Cortex of kidney (tissue), 1 donor: Measurements from ENCODE around the gene ZFY.

Experiments used
- DNase-seq: peaks from one replicate; lab custom pipeline; 2025; lab: John Stamatoyannopoulos, UW

ZFY gene

DNA sequence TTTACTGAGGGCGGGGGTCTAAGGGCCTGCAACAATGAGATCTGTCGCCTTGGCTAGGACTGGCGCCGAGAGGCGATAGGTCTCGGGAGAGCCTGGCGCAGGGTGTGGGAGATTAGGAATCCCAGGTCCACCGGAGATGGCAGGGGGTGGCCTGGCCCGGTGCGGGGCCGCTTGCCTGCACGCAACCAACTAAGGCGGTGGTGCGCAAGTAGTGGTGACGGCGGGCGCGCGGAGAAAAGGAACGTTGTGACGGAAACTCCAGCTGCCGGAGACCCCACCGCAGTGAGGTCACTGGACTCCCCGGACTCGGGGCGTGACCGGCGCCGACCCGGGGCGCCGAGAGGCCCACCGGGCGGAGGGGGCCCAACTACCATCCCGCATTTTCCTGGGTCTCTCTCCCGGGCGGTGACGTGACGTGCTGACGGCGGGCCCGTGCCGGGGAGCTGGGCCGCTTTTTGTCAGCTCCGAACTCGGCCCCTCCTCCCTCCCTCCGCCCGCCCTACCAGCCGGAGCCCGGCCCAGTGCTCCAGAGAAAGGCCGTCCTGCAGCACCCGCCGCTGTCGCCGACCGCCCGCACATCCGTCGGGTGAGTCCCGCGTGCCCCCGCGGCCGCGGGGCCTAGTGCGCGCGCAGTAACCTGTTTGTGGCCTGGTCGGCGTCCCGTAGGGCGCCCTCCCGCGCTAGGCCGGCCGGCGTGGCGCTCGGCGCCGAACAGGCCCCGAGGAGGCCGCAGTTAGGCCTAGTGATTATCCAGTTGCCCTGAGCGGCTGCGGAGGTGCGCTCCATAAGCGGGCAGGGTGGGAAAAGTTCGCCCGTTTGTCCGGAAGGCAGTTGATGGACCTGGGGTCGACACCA is at the start of gene ZFY:
Gene ZFY (plus strand): TSS at position 521 of the 855 bp plus-strand sequence. CDS start 18,556 bp downstream, outside the sequence.
- no peak for DNase-seq

DNA sequence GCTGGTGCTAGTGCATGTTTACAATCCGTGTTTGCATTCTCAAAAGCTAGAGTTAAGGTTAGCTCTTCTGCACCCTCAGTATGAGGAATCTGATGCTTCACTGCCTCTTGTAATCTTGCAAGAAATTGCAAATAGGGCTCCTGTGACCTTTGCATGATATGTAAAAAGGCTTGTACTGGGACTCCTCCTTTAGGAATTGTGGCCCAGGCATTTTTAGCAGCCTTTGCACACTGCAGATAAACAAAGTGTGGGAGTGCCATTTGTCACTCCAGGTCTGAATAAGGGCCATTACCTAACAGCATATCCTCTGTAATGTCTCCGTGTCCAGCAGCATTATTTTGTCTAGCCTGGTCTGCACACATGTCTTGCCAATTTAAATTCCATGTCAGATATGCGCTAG is 49.3 kb upstream of the ZFY start:
- DNase-seq = no peak

DNA sequence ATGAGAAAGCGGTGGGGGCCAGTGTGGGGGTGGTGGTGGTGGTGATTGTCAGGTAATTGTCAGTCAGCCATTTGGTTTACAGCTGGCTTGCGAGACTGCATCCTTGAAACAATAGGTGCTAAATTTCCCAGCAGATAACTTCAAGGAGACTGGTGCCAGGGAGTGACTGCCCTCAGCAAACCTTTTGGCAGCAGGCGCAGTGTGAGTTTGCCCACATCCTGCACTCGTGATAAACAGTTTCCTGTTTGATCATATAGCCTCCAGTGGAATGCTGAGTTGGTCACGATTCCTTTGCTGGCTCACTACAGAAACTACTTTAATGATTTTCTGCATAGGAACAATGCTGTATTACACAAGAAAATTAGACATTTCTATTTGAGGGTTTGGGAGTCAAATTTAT is 47.8 kb upstream of the ZFY start:
- DNase-seq = no peak

DNA sequence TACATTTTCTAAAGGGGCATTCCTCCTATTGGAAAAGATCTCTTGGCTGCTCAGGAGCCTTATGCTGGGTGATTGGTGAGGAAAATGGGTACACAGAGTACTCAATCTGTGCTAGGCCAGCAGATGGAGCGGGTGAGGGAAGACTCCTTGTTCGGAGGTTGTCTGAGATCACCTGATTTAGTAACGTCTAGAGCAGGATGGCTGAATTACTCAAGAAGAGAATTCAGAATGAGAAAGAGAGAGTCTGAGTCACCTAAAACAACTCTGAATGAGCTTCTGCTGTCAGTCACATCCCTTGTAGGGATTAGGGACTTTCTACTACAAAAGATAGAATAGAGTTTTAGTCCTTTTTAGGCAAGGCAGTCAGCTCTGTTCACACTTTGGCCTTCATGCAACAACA is 47.2 kb upstream of the ZFY start:
- DNase-seq = no peak

DNA sequence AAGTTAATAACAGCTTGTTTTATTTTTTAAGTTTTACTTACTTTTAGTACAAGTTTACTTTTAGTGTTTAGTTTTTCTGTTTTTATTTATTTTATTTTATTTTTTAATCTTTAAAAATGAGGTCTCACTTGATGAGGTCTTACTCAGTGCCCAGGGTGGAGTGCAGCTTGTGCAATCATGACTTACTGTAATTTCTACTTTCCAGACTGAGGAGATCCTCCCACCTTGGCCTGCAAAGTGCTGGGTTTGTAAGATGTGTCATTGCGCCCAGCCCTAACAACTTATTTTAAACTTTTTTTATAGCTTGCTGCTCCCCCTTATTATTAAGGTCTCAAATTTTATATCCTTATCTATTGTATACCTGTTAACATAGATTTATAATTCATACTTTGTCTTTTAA is 41.7 kb upstream of the ZFY start:
- no peak for DNase-seq

DNA sequence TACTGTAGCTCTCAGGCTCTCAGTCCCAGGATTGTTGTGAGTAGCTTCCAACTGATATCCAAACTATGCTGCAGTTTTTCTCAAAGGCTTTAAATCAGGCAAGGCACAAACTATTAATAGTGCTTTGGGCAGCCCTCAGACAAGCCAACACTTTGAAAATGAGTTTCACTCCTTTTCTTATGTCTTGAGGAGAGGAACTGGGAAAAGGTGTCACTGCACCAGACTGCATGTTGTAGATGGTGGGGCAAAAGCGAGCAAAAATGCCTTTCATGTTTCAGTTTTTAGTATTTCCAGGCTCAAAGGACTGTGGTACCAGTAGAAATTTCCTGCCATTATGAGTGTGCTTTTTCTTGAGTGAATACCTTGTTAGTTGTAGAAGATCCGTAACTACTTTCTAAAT is 39.1 kb upstream of the ZFY start:
- DNase-seq = no peak

DNA sequence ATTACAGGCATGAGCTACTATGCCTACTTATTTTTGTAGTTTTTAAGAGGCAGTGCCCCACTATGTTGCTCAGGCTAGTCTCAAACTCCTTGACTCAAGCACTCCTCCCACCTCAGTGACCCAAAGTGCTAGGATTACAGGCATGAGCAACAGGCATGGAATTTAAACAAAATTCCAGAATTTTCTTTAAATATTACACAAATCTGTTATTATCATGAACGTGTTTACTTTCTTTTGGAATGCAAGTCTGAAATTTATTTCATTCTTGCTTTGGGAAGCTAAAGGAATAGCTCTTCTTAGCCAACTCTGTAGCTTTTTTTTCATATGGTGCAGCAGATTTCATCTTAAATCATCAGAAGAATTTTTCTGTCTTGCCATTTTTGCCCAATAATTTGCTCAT is 27.8 kb upstream of the ZFY start:
- DNase-seq = no peak

DNA sequence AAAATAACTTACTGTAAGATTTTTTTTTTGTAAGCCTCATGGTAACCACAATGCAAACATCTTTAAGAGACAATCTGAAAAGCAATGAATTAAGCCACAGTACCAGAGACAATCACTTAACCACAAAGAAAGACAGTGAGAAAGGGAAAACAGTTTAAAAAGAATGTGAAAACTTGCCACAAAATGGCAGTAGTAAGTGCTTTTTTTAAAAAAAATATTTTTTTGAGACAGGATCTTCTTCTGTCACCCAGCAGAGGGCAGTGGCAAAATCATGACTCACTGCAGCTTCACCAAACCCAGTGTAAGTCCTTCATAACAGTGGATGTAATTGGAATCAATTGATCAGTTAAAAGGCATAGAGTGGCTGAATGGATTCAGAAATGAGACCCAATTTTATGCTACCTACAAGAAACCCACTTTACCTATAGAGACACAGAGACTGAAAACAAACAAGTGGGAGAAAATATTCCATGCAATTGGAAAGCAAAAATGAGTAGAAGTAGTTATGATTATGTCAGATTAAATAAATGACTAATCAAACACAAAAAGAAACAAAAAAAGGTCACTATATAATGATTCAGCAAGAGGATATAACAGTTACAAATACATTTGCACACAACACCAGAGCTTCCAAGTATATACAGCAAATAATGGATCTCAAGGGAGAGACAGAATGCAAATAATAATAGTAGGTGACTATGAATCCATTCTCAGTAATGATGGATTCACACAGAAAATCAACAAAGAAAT is 21.9 kb upstream of the ZFY start:
- no peak for DNase-seq

DNA sequence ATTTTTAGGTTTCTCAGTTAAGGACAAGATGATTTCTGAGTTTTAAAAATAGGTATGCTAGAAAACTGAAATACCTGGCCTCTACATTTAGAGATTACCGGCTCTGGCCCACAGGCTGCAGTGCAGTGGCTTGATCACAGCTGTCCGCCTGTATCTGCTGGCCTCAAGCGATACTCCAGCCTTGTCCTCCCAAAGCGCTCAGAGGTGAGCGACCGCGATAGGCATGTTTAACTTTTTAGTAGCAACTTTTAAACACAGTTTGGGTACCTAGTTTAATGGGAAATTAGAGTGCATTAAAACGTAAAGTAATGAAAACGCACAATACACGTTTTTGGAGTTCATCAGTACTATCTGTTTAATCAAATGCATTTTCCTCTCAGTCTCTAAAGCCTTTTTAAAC is 1.1 kb upstream of the ZFY start:
- no peak for DNase-seq

DNA sequence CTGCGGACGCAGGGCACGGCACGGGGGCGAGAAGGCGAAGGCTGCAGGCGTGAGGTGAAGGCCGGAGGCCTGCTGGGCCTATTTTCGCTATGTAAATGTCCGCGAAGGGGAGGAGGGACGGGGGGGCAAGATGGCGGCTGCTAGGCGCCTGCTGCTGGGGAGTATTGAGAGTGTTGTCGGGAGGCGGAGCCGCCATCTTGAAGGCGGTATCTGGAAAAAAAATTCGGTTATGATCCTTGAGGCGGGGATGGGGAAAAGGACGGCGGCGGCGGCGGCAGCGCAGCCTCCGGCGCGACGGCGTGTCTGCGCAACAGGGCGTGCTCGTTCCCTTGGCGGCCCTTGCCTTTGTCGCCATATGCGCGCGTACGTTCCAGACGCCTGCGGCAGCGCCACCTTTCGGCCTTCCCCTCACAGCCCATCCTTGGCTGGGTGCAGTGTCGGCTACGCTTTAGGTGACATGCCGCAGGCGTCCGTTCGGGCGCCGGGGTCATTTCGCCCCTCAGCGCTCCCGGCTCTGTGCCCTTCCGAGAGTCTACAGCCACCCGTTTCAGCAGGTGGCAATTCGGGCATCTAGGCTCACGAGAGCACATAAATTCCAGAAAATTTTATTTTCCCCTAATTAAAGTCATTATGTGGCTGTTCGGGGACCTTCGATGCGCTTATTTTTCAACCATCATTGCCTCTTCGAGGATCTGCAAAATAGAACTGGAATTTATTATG is 695 bp downstream of the ZFY start:
- peak; percentile 7 for DNase-seq

DNA sequence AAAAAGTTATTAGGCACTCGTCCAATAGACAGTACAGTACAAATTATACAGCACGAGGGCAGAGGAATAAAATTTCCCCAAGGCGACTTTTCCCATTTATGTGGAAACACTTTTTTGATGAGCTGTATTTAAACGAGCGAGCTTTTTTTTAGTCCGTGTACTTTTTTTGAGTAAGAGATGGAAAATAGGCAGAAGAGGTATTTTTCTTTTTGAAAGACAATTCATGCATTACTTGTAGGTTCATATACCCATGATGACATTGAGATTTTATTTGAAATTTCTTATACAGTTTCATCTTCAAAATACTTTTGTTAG is 1.2 kb downstream of the ZFY start:
- no peak for DNase-seq

DNA sequence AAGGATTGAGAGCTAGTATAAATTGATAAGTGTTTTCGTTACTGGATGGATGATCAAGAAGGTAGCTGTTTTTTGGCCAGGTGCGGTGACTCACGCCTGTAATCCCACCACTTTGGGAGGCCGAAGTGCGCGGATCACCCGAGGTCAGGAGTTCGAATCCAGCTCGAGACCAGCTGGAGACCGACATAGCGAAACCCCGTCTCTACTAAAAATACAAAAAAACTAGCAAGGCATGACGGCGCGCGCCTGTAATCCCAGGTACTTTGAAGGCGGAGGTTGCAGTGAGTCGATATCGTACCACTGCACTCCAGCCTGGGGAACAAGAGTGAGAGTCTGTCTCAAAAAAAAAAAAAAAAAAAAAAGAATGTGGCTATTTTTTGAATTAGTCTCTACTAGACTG is 2.0 kb downstream of the ZFY start:
- no peak for DNase-seq

DNA sequence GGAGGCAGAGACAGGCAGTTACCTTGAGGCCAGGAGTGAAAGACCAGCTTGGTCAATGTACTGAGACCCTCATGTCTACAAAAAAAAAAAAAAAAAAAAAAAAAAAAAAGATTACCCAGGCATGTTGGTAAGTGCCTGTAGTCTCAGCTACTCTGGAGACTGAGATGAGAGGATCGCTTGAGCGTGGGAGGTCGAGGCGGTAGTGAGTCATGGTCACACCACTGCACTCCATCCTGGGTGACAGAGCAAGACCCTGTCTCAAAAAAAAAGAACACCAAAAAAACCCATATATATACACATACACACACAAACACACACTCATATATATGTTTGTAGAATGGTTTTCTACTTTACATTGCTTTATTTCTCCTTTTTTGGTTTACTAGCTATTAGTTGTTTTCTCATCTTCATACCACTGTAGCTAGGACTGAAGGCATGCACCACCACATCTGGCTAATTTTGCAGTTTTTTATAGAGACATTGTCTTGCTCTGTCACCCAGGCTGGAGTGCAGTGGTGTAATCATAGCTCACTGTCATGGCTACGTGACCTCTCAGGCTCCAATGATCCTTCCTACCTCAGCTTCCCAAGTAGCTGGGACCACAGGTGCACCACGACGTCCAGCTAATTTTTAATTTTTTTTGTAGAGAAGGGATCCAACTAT is 14.5 kb downstream of the ZFY start:
- DNase-seq = no peak

DNA sequence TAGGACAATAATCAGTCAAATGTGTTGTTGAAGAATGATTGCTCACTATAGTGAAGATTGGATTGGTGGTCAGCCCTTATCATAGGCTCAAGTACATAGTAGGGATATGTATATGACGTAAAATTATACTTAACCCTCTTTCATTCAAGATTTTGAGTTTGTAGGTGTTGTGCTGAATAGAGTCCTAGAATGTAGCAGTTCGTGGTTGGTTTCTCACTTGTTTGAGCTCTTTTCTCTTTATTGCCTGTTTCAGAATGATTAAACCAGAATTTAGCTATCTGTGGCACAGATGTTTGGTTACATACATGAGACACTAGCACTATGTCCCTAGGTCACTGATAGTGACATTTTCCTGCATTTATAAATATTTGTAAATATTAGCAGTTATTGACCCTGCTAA is 15.5 kb downstream of the ZFY start:
- no peak for DNase-seq

DNA sequence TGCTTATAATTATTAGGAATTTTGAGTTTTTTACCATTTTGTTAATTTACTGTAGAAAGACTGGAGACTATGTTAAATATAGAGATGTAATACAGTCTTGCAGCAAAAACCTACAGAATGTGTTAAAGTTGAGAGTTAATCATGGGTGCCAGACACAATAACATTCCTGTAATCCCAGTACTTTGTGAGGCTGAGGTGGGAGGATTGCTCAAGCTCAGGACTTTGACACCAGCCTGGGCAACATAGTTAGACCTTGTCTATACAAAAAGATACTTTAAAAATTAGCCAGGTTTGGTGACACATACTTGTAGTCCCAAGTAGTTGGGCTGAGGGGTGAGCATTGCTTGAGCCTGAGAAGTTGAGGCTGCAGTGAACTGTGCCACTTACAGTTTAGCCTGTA is 17.7 kb downstream of the ZFY start:
- DNase-seq = no peak

DNA sequence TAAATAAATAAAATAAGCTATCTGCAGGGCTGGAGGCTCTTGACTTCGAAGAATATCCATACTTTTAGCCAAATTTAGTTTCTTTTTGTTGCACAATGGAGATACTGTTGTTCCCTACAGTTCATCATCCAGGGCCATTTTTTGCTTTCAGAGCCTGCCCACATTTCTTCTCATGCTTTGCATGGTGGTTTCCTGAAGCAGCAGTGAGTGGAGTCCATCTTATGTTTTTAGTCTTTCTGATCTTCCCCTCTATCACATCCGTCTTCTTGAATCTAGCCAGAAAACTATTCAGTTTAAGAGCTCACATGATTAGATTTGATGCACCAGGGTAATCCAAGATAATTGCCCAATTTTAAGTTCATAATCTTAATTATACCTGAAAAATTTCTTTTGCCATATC is 19.6 kb downstream of the ZFY start:
- DNase-seq = no peak

DNA sequence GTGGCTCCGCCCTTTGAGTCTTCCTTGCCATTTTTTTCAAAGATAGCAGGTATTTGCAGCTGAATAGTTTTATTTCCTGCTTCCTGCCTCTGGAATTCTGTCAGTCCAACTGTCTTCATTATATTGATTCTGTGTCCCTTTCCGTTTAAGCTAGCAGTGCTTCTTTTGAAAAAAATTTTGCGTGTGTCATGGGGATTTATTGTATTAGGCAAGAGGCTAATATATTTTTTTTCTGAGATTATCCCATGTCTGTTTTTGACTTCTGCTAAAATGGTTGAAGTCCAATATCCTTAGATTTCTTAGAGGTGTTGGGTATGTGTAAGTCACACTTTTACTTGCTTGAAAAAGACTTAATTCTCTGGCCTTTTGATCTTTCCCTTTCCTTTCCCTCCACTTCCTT is 20.4 kb downstream of the ZFY start:
- no peak for DNase-seq

DNA sequence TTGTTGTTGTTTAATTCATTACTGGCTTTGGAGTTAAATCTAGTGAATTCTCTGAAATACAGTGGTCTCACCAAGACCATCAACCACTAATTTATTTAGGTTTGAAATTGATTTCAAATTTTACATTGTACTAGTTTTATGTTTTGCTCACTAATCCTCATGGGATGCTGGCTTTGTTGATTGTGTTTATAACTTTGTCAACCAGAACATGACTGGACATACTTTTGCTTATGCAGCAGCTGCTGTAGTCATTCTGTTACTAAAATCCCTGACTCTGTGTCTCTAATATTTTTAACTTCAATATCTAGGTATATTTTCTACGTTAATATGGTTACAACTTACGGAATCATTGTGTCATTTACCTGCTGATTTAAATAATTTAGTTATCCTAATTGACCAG is 26.9 kb downstream of the ZFY start:
- no peak for DNase-seq

DNA sequence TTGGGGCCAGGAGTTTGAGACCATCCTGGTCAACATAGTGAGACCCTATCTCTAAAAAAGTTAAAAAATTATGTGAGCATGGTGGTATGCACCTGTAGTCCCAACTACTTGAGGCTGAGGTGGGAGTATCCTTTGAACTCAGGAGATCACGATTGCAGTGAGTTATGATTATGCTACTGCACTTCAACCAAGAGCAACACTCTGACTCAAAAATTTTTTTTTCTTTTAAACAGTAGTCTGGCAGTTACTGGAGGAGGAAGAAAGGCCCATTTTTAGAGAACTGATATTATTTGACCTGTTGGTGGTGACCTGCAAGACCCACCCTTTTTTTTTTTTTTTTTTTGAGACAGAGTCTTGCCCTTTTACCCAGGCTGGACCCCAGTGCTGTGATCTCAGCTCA is 29.6 kb downstream of the ZFY start:
- DNase-seq = no peak

DNA sequence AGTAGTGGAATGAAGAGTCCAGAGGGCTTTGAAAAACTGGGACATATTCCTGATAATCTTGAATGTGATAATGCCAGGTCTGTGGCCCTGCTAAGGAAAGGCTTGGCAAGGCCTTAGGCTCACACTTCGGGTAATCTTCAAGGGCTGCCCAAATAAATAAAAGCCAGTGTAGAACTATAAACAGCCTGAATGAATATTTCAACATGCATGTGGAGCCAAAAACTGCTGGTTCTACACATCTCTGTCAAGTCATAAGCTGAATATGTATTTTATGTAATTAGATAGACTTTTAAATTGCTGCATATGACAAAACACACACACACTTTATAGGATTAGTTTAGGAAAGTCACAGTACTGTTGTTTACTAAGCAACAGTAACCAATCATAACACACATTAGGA is 30.4 kb downstream of the ZFY start:
- DNase-seq = no peak

DNA sequence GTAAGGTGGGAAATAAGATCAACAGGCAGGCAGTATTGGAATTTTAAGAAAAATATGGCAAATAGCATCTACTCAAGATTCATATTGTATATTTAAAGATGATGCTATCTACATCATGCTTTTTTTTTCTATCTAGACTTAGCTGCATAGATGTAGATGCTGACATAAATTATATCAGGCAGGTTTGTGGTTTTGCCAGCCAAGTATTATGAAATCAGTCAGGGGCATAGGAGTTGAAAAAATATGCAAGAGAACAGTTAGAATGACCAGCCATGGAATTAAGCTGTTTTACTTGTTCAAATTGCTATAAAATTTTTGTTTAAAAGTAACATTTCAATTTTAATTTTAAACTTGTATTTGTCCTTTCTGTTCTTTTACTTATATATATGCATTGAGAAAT is 34.4 kb downstream of the ZFY start:
- DNase-seq = no peak

DNA sequence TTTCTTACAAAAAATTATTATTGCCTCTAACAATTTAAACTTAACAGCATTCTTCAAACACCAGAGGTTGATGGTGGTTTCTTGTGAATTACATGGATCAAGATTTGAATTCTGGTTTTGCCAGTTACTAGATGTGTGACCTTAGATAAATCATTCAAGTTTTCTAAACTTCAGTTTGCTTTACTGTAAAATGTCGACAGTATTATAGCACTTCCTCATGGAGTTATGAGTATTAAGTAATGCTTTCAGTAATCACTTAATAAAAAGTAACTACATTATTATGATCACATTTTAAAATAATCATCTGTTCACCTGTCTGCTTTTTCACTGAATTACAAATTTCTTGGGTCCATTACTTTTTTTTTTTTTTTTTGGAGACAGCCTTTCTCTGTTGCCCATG is 37.5 kb downstream of the ZFY start:
- no peak for DNase-seq
